ENCODE data around the gene TRIO.

DNA sequence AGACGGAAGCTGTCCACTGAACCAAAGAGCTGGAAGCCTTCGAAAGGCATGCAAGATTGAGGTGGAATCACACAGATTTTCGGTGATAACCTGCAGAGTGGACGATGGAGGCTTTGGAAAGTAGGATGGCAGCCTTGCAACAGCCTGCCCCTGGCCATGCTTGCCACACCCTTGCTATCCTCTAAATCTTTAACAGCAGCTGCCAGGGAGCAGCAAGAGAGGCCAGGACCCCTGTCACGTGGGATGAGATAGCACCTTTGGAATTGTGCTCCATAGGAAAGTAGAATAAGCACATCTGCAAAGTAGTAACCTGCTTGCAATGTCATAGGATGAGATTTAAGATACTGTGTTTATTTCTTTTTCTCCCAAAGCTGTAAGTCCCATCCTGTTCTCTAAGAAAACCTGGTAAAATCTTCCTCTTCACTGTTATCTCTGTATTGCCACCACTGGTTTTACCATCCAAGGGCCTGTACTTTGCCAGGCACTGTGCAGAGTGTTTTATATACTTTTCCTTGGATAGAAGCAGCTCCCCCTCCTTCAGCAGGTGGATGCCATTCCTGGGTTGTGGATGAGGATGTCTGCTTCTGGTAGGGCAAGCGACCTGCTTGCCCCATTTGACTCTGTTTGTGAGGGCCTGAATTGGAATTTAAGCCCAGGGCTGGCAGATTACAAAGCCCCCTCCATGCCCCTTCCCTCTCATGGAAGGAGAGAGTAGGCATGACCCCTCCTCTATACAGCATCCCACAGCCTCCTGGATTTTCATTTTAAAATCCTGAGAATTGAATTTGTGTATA lies 10.1 kb downstream of the TRIO start:
- TF ChIP-seq CTCF (IDR thresholded peaks at IDR 0.05) (no peak), RAD21 (IDR thresholded peaks at IDR 0.05; ENCODE audit: low read length) (no peak), POLR2AphosphoS5 (IDR thresholded peaks at IDR 0.05; ENCODE audit: low read depth, low read length) (no peak), MXI1 (IDR thresholded peaks at IDR 0.05; ENCODE audit: low read depth, low read length) (no peak), REST (IDR thresholded peaks at IDR 0.05; ENCODE audit: low read depth, low read length) (no peak), FOXM1 (IDR thresholded peaks at IDR 0.05; ENCODE audit: low read depth) (no peak), GATA2 (CRISPR knock-in tag; IDR thresholded peaks at IDR 0.05) (0 out of 2 replicates have a peak, but pooled peaks have one; percentile 26), TAF1 (IDR thresholded peaks at IDR 0.05; ENCODE audit: borderline replicate concordance, low read depth, low read length) (no peak), TCF12 (IDR thresholded peaks at IDR 0.05) (no peak), USF2 (IDR thresholded peaks at IDR 0.05; ENCODE audit: borderline replicate concordance, low read depth, low read length) (no peak), YY1 (IDR thresholded peaks at IDR 0.05; ENCODE audit: low read depth) (no peak), SIN3A (IDR thresholded peaks at IDR 0.05; ENCODE audit: borderline replicate concordance, low read depth, low read length) (no peak), NFIC (IDR thresholded peaks at IDR 0.05; ENCODE audit: borderline replicate concordance) (no peak)
- TF ChIP-seq, protein P1, sequence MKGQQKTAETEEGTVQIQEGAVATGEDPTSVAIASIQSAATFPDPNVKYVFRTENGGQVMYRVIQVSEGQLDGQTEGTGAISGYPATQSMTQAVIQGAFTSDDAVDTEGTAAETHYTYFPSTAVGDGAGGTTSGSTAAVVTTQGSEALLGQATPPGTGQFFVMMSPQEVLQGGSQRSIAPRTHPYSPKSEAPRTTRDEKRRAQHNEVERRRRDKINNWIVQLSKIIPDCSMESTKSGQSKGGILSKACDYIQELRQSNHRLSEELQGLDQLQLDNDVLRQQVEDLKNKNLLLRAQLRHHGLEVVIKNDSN (IDR thresholded peaks at IDR 0.05; ENCODE audit: borderline replicate concordance, low read depth) = peak; percentile 9; the same call in 1 of the 2 replicates
